Measurements from ENCODE around the gene ADD2.
"Not testable (repeated sequence)": the region's sequence is repeated elsewhere in the genome, so short reads cannot be mapped to it uniquely, and the experiment has no call there.

ADD2 gene

GRCh38 chr2:70641263-70641784 is 126.7 kb downstream of the ADD2 start:
- no peak for DNase-seq (ENCODE audit: low read depth in 3 of 3)

- DNase-seq (ENCODE audit: low read depth in 3 of 3), result no peak
Observed at GRCh38 chr2:70639841-70640436, 128.1 kb downstream of the ADD2 start.

DNA sequence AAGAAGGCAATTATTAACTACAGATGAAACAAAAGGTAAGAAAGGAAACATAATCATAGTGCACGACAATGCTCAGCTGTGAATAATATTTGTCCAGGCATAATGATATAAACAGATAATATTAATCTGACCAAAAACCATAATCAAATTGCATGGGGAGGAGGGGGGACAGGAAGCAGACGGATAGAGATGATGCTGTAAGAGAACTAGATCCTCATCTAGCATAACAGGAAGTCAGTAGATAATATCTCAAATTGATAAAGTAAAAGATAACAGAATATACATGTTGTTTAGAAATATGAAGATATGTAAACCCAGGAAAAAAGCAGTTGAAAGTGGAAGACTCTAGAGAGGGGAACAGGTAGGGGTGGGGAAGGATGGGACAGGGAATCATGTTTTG is 129.4 kb downstream of the ADD2 start:
- DNase-seq (ENCODE audit: low read depth in 3 of 3), result no peak

DNA sequence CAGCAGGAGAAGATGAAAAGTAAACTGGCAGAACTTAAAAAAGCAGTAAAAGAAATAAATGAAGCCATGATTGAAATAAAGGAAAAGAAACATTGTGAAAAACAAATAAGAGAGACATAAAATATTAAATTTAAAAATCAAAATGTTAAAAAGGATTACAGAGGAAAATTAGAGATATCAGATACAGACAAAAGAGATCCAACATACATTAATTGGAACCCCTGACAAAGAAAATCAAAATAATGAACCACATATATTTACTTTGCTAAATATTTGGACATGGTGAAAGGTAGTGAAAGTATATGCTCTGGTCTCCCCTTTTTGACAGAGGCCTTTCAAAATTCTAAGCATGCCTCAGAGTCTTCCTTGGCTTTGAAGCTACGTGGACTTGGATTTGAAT is 134.5 kb downstream of the ADD2 start:
- no peak for DNase-seq (ENCODE audit: low read depth in 3 of 3)

DNA sequence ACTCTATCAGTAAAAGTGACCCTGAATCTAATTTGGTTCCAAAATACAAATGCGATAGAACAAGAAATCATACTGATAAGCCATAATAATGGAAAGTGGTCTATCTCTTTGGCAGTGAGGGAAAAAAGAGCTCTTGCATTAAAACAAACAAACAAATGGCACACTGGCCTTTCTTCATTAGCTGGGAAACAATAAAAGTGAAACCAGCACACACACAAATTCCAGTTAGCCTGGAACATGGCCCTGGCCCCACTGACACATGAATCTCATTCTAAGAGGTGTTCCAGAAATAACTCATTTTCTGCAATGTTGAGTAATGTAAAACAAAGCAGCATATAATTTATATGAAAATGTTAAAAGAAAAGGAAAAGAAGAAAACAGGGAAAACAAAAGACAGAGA is 135.0 kb downstream of the ADD2 start:
- DNase-seq (ENCODE audit: low read depth in 3 of 3), result no peak

- DNase-seq (ENCODE audit: low read depth in 3 of 3), result no peak
Observed at GRCh38 chr2:70632388-70632787, 135.6 kb downstream of the ADD2 start.

- DNase-seq (ENCODE audit: low read depth in 3 of 3), result no peak
Observed at GRCh38 chr2:70630761-70631160, 137.2 kb downstream of the ADD2 start.

DNA sequence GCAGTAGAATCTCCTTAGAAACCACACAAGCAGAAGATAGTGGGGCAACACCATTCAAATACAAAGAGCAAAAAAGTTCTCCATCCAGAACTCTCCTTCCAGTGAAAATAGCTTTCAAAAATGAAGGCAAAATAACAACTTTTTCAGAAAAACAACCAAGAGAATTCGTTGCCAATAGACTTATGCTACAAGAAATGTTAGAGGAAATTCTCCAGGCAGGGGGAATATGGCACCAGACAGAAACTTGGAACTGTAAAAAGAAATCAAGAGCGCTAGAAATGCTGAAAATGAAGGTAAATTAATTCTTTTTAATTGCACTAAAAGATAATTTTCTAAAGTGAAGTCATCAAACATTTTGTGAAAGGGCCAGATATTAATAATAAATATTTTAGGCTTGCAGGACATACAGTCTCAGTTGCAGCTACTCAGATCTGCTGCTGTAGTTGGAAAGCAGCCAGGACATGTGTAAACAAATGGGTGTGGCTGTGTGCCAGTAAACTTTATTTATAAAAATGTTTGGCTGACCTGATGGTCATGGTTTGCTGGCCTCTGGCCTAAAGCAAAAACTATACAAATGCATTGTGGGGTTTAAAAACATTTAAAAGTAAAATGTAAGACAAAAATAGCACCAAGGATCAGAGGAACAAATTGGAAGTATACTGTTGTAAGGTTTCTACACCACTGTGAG is 140.6 kb downstream of the ADD2 start:
- no peak for DNase-seq (ENCODE audit: low read depth in 3 of 3)

DNA sequence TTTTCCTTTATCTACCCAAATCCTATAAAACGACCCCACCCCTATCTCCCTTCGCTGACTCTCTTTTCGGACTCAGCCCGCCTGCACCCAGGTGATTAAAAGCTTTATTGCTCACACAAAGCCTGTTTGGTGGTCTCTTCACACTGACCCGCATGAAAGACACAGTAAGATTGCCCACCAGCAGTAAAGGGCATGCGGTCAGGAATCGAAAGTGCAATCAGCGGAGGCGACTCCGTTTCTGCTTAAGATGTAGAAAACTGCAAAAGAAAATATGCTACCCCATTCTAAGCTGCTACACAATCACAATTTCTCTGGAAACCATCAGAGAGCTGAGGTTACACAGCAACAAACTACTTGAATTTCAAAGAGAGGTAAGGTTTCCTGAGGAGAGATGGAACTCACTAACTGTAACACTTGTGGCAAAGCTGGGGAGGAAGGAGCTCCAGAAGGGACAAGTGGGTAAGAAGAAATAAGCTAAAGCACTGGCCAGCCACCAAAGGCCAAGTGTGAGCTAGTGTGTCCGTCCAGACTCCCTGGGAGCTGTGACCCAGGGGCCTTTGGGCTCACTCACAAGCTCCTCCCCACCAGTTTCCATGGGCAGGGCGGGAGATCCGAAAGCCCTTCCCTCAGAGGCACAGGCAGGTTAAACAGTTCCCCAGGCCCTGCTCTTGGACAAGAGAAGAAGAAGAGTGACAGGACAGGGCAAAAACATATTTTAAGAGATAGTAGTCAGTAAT is 141.6 kb downstream of the ADD2 start:
- no peak for DNase-seq (ENCODE audit: low read depth in 3 of 3)

DNA sequence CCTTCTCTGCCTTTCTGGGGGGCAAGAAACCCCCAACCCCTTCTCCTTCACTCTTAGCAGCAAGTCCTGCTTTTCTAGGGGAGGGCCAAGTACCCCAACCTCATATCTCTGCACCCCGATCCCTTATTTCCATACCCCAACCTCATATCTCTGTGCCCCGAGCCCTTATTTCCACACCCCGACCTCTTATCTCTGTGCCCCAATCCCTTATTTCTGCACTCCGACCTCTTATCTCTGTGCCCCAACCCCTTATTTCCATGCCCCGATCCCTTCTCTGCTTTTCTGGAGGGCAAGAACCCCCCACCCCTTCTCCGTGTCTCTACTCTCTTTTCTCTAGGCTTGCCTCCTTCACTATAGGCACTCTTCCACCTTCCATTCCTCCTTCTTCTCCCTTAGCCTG is 146.5 kb downstream of the ADD2 start:
- not testable (repeated sequence) for DNase-seq (ENCODE audit: low read depth in 3 of 3)

GRCh38 chr2:70620020-70620419 is 148.0 kb downstream of the ADD2 start:
- no peak for DNase-seq (ENCODE audit: low read depth in 3 of 3)

GRCh38 chr2:70619167-70619566 is 148.8 kb downstream of the ADD2 start:
- no peak for DNase-seq (ENCODE audit: low read depth in 3 of 3)

- no peak for DNase-seq (ENCODE audit: low read depth in 3 of 3)
Observed at GRCh38 chr2:70616168-70616694, 151.8 kb downstream of the ADD2 start.

- DNase-seq (ENCODE audit: low read depth in 3 of 3), result no peak
Observed at GRCh38 chr2:70615222-70615621, 152.8 kb downstream of the ADD2 start.

DNA sequence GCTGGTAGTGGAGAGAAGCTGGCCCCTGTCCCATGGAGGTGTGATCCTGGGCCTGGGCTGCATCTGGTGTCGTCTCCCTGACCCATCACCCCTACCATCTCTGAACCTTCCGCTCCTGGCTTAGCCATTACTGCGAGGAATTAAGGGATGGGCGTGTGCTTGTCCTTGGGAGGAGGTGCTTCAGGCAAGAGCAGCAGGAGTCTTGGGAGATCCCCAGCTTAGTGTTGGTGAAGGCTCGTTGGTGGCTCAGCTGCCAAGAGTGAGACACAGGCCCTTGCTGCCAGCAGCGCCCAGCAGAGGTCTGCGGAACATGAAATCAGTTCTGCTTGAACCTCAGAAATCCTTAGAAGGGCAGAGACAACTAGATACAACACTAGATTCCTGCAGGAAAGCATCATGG is 154.5 kb downstream of the ADD2 start:
- no peak for DNase-seq (ENCODE audit: low read depth in 3 of 3)

GRCh38 chr2:70612574-70612973 is 155.4 kb downstream of the ADD2 start:
- no peak for DNase-seq (ENCODE audit: low read depth in 3 of 3)

GRCh38 chr2:70608373-70608772 is 159.6 kb downstream of the ADD2 start:
- DNase-seq (ENCODE audit: low read depth in 3 of 3), result no peak

DNA sequence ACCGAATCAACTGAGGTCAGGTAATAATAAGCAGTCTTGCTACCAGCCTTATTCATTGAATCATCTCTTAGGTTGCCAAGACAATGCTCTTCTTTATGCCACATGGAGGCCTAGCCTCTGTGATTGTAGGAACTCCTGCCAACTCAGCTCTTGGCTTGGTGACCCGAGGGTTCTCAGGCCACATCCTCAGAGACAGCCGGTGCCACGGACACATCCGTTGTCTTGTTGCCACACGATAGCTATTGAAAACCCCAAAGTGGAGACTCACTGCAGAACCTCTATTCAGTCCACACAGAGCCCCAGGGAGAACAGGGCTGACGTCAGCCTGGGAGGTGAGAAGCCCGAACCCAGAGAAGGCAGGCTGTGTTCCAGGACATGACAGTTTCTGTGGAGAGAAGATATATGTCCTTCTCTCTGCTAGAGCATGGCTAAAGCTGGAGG is 160.9 kb downstream of the ADD2 start:
- no peak for DNase-seq (ENCODE audit: low read depth in 3 of 3)
